ENCODE results near the gene GDPD4.

GDPD4 gene

GRCh38 chr11:77170107-77170506 lies 131.4 kb downstream of the GDPD4 start:
- no peaks in the 10 kb centered on the region for H3K27me3 Mint-ChIP-seq
- H3K4me3 Mint-ChIP-seq: no peak overlapping the region
- no peaks in the 10 kb centered on the region for H3K4me1 Mint-ChIP-seq
- H3K27ac Mint-ChIP-seq: no peak overlapping the region
- no peaks in the 10 kb centered on the region for H3K9me3 Mint-ChIP-seq
- H3K36me3 Mint-ChIP-seq: no peaks in the 10 kb centered on the region

GRCh38 chr11:77167791-77168190 lies 133.7 kb downstream of the GDPD4 start:
- no peaks in the 10 kb centered on the region for H3K27me3 Mint-ChIP-seq
- H3K27ac Mint-ChIP-seq: no peak overlapping the region
- H3K9me3 Mint-ChIP-seq: no peaks in the 10 kb centered on the region

GRCh38 chr11:77167111-77167626 lies 134.3 kb downstream of the GDPD4 start:
- Mint-ChIP-seq H3K4me3 (no peak overlapping the region), H3K9me3 (no peaks in the 10 kb centered on the region), H3K27me3 (no peaks in the 10 kb centered on the region), H3K27ac (no peak overlapping the region), H3K36me3 (no peaks in the 10 kb centered on the region), H3K4me1 (no peaks in the 10 kb centered on the region)

More at GRCh38 chr11:77167791-77168190, 133.7 kb downstream of the GDPD4 start:
- no peaks in the 10 kb centered on the region for H3K4me1 Mint-ChIP-seq
- no peak overlapping the region for H3K4me3 Mint-ChIP-seq
- no peaks in the 10 kb centered on the region for H3K36me3 Mint-ChIP-seq

Measured in activated naive CD4-positive, alpha-beta T cell treated with anti-CD3 and anti-CD28 coated beads, Interleukin-2, amount 50 U/mL, for 24 hours (primary cell).